CD4-positive, alpha-beta T cell treated with Interleukin-17A for 4 hours (primary cell): ENCODE measurements around the gene CACNA1C.

Source experiments
- DNase-seq: peaks from one replicate; pipeline ENCODE4 v3.0.0-alpha.2; 2020; ENCODE audit warnings: mixed read lengths

The CACNA1C gene

DNA sequence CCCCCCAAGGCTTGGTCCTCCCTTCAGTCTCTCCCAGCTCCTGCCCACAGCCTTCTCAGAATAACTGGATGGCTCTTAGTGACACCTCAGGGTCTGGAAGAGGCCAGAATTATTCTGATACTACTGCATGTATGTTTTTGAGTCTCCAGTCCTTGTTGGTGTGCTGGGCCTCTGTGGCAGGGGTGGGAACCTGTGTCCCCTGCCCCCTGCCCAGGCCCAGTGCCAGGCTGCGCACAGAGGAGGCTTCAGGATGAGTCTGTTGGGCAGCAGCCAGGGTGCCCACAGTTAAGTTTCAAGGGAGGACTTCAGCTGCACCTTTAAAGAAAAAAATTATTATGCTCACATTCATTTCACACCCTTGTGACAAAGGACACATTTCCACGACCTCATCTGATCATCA is 348.3 kb downstream of the CACNA1C start:
- DNase-seq = no peak

DNA sequence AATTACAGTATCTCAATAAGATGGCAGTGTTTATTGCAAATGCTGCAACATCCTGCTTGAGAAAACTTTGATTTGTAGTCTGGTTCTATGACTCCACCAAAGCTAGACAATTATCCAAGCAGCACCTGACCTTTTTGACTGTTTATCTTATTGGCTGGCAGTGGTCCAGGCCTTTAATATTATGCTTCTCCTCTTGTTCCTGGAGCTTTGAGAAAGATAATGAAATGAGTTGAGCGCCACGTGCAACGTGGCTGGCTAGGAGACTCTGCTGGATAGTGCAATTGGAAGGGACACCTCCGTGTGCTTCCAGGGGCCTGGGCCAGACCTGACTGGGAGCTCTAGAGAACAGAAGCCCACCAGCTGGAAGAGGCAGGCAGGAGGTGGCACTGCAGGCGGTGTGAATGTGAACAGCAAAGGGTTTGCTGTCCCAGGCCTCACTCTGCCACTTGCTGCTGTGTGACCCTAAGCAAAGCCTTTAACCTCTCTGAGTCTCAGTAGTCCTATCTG is 349.3 kb downstream of the CACNA1C start:
- no peak for DNase-seq

DNA sequence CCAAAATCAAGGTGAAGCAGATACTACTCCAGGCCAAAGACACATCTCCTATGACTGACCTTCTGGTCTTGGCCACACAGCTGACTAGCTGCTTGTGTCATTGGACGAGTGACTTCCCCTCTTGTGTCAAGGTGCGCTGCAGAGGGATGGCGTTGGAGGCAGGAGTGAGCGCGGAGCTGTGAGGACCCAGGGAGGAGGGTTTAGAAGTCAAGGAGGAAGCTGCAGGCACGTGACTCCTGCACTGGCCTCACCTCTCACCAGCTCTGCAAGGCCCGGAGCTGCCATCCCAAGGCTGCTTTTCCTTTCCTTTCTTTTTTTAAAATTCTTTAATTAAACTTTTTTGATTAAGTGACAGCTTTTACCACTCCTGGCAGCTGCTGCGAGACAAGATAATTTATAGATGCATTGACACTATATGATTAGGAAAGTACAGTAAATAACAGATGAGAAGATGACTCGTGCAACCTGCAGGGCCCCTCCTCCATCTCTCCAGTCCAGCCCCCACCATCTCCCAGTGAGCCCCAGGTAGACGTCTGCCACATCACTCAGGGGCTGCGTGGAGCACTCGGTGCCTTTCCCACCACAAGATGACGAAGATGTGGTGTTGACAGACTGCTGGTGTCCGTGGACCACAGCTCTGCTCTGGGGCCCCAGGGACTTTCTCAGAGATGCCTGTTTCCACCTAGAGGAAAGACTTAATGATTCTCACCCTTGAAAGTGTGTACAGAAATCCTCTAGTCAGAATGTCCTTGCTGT is 350.6 kb downstream of the CACNA1C start:
- DNase-seq = no peak

DNA sequence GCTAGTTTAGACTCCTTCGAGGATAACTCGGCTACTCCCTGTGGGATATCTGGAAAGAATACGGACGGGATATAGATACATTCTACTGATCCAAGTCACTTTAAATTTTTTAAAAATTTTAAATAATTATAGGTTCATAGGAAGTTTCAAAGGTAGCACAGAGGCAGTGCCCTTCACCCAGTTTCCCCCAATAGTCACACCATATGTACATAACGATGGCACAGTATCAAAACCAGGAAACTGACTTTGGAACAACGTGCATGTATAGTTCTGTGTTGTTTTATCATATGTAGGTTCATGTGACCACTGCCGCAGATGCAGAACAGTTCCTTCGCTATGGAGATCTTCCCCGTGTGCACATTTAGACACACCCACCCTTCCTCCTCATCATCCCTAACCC is 352.3 kb downstream of the CACNA1C start:
- DNase-seq = no peak

DNA sequence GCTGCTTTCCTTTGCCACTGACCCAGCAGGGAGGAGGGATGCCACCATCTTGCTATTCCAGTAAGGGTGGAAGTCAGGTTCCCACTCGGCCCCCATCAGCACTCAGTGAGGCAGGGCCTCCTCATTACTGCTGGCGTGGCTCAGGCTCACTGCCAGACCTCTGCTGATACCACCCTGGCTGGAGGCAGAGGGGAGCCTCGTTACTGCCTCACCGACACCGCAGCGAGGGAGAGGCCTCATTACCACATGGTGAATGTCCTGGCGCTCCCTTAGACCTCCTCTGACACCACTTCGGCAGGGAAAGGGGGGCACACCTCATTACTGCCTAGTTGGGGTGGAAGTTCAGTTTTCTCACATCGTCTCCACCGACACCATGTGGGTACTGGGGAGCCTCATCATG is 354.1 kb downstream of the CACNA1C start:
- DNase-seq = no peak

DNA sequence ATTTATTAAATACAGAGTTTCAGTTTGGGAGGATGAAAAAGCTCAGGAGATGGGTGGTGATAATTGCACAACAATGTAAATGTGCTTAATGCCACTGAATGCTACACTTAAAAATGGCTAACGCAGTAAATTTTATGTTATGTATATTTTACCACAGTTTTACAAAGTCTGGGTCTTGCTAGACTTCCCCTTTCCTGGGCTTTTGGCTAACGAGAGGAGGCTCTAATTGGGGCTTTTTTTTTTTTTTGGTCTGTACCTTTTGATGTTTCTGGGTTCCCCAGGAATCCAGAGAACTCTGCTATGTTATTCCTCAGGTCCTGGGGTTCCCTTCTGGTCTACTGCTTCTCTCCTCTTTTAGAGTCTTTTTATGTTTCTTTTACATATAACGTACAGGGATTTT is 355.5 kb downstream of the CACNA1C start:
- no peak for DNase-seq

DNA sequence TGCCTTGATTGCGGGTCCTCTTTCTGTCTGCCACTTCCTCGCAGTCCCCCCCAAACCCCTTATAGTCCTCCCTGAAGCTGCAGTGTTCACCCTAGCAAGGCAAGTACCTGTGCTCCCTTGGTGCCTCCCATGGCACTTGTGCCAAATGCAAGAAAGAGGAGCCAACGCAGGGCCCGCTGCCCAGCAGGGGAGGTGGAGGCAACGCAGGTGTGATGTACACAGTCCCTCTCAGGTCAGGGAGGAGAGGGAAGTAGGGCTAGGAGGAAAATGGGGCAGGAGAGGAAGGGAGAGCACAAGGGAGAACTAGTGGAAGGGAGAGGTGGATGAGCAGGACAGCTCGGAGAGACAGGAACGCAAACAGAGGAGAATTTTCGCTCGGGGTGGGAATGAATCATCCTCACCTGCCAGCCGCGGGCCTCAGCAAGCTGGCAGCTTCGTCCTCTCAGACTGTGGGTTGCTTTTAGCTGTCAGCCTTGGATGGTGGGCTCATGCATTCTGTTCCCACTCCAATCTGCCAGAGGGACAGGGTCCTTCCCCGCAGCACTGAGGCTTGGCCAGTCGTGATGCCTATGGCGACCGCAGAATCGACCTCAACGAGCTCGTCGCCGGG is 357.0 kb downstream of the CACNA1C start:
- no peak for DNase-seq

DNA sequence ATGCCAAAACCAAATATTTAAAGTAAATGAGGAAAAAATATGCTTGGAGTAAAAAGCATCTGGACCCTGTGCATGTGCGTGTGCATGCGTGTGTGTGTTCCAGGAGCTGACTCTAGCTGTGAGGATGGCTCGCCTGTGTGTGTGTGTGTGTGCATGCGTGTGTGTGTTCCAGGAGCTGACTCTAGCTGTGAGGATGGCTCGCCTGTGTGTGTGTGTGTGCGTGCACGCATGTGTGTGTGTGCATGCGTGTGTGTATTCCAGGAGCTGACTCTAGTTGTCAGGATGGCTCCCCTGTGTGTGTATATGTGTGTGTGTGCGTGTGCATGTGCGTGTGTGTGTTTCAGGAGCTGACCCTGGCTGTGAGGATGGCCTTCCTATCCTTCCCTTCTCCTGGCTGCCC is 357.7 kb downstream of the CACNA1C start:
- no peak for DNase-seq

DNA sequence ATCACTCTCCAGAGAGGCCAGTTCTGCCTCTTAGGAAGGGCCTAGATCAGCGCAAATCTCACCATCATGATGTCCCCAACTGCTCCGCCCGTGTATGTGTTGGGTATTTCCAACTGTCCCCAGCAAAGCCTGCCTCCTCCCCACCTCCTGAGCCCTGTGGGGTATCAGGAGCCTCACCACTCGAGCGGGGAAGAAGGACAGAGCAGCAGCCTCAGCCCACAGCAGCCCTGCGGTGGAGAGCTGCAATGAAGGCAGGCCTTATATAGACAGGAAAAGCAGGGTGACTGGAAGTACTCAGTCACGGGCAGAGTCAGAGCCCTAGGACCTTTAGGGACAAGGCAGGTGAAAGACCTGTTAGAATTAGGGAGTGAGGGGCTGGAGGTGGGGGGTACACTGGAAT is 358.2 kb downstream of the CACNA1C start:
- DNase-seq = no peak

DNA sequence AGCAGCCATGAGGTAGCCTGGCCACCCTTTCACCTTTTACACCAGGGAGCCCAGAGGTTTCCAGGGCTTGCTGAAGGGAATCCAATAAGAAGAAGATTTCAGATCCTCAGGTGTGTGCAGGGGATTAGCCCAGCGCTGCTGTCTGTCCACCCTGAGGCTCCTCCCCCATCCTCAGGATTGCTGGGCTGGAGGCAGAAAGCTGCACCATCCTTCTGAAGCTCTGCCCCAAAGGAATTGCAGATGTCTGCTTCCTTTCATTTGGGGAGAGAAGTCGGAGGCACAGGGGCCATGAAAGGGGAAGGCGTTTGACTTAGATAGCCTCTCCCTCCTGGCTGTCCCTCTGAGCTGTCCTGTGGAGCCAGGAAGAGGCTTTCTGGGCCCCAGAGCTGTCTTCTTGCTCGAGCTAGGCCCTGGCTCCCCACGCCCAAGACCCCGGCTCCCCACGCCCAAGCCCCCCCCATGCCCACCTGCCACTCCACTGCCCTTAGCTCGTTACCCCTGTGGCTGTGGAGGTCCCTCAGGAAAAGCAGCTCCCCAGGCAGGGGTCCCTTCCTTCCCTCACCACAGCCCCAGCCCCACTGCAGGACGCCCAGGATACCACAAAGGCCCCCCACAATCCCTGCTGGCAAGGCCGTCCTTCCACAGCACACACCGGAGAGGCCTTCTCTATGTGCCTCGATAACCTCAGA is 359.0 kb downstream of the CACNA1C start:
- no peak for DNase-seq

DNA sequence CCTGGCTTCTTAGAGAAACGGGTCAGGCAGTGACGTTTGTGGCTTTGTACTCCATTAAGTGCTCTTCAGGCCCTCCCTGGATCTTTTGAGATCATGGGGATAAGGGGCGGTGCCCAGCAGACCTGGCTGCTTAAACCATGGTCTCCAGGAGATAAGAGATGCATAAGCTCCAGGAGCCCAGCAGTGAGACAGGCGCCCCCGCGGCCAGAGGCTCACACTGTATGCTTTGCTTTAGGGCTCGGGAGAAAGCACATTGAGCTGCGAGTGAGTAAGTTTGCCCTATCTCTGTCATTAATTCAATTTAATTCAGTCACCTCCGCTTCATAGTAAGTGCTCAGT is 359.5 kb downstream of the CACNA1C start:
- no peak for DNase-seq

DNA sequence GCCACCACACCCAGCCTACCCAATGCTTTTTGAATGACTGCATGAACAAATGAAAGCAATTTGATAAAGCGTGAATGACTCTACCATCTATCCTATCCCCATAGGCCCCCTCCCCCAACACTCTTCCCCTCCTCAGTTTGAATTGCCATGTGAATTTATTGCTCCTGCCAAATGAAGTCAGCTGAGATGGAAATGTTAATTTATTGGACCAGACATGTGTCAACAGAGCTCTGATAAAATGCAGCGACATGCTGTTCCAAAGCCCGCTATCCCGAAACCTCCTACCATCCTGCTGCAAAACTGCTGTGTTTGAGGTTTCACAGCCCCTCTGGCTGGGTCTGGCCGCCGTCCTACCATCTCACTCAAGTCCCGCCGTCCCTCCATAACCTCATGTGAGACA is 360.5 kb downstream of the CACNA1C start:
- no peak for DNase-seq

DNA sequence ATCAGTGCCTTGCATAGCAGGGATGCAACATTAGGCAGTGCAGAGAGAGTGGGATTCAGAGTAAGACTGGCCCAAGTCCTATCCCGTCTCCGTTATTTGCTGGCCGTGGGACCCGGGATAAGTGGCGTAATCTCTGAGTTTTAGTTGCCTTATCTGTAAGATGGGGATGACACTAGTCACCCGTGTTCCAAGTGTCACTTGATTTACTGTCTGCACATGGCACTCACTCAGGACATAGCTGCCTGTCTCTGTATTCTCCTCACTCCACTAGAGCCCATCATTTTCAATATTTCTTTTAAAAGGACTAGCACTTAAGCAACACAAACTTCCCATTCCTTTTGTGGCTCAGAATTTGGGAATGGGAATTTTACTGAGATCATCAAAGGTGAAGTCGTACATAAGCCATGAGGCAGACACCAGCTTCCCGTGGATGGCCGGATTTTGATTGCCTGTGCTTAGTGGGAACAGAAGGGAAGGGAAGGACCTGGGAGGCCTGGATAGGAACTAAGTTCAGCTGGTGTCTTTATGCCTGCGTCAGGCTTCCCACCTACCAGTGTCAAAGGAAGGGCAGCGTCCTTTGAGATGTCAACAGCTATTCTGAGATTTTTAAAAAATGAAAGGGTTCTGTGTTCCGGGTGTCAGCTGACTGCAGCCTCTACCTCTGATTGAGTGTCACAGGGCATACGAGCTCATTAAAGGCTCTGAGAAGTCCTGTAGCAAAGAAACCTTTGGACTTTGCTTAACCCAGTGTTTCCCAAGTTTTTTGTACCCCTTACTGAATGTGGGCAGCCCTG is 361.4 kb downstream of the CACNA1C start:
- DNase-seq = no peak

DNA sequence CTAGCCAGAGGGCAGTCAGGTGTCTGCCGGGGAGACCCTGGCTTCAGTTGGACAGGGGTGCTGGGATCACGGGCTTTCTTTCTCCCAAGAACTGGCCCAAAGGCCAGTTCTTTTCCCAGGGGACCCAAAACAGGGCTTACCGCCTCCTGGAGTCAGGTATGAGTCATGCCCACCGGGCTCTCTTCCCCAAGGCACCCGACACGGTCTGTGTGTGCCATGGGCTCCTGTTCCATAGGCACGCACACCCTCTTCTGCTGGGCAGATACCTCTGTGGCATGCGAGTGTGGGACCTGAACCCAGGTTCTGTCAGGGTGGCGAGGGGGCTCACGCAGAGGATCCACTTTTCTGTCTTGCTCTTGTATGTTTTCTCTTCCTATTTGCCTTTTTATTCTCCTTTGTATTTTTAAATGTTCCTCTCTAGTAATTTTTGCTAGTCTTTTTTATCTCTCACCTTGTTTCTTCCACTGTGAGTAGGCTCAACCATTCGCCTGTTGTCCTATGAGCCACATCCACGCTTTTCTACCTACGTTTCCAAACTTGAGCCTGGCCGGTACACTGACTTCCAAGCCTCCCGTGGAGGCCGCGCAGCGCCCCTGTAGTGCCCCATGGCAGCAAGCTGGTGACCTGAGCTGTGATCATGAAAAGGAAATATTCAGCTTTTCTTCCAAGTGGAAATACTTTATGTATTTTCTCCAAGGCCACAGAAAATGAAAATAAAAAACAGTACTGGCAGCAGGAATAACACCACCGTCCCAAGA is 362.2 kb downstream of the CACNA1C start:
- no peak for DNase-seq

DNA sequence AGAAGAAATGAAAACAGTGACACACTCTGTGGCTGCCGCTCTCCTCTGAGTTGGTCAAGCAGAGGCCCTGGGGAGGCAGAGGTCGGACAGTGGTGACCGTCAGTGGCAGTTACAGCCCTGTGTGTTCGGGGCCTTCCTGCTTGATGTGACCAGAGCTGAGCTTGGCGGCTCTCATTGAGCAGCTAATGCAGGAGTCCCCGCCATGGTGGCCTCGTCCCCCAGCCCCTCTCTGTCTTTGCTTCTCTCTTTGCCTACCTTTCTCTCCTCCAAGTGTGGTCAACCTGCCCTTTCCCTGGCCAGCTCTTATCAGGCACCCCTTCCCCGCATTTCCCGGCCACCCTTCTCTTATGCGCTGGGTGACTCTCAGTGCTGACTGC is 362.8 kb downstream of the CACNA1C start:
- DNase-seq = no peak

DNA sequence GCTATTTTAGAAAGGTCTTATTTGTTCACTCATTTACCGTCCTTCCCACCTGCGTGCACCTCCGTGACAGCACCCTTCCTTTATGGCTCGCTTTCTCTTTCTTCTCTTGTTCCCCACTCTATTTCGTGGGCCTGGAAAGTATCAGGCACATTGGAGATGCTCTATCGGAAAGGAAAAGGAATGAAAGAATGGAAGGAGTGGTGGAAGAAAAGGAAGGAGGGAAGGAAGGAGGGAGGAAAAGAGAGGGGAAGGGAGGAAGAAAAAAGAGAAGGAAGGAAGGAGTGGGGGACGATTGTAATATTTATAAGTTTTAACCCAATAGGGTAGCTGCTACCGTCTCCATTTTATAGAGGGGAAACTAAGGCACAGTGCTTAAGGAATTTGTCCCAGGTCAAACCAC is 363.4 kb downstream of the CACNA1C start:
- no peak for DNase-seq

DNA sequence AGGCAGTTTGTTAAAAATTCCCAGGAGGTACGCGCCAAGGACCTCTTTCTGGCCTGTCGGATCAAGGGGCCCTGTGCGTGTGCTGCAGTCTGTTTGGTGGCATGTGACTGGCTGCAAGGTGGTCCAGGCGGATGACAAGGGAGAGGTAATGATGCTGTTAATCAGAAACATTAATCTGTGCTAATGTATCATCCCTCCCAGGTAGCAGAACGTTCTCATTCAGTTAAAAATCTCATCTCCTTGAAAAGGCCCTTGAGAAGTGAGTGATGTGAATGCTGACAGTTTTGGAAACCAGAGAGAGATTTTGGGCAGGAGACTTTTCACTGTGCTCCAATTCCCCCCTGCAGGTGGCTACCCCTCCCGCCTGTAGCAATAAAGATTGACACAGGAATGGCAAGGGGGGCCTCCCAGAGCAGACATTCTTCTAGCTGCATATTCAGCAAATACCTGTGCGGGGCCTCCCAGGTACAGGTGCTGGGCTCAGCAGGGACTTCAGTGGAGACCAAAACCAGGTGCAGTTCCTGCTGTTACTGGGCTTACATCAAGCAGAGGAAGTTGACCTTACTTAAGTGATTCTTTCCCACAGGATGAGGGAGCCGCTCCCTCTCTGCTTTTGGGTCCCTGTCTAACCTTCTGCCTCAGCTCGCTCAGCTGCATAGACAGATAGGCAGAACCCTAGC is 364.8 kb downstream of the CACNA1C start:
- DNase-seq = no peak

DNA sequence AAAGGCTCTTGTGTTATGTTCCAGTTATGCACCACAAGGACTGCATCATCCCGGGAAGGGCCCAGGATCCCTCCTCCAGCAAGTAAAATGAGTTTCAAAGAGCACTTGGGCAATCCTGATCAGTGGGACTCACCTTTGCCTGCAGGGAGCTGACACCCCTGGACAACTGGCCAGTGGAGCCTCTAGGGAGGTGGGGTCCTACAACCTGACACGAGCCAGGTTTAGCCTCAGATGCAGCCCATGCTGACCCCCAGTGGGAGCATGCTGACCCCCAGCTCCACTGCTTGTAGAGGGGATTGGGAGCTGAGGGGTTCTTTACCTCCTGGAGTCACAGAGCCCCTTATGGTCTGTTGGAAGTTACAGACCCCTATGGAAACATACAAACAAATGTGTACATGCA is 365.8 kb downstream of the CACNA1C start:
- no peak for DNase-seq

DNA sequence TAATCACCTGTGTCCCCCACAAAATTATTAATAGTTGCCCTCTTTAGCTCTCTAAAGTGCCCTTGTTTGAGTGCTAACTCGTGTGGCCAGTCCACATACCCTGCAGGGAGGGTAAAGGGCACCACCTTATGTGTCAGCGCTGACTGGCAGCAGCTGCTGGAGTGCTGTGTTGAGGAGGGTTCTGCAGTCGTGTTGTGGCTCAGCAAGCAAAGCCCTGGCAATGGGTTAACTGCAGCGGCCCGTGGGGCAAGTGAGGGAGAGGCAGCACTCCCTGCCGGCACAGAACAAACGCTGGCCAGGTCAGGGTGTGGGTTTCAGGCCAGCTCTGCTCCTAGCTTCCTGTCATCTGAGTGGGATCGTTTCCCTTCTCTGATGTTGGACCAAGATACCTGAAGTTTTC is 369.8 kb downstream of the CACNA1C start:
- DNase-seq = no peak

DNA sequence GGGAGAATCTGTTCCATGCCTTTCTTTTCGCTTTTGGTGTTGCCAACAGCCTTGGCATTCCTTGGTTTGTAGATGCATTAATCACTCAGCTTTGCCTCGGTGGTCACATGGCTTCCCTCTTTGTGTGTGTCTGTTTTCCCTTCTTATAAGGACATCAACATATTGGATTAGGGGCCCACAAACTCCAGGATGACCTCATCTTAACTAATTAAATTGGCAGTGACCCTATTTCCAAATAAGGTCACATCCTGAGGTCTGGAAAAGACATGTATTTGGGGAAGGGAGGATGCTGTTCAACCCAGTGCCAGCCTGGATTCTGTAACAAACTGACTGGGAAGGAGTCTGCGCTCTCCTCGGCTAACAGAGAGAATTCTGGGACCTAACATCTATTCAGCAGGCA is 376.2 kb downstream of the CACNA1C start:
- DNase-seq = no peak

DNA sequence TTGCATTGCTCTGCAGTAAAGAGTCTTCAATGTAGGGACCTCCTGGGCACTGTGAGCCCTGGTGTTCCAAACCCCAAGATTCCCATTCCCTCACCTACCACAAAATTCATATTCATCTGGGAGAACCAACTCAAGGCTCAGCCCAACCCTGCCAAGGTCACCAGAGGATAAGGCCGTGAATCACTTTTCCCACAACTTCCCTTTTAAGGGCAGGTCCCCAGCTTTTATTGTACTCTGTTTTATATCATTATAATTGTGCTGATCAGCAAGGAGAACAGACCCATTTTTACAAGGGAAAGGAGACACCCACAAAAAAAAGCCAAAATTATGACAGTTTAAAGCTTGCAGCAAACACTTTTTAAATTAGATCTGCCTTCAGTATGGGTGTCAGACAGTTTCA is 379.0 kb downstream of the CACNA1C start:
- no peak for DNase-seq

DNA sequence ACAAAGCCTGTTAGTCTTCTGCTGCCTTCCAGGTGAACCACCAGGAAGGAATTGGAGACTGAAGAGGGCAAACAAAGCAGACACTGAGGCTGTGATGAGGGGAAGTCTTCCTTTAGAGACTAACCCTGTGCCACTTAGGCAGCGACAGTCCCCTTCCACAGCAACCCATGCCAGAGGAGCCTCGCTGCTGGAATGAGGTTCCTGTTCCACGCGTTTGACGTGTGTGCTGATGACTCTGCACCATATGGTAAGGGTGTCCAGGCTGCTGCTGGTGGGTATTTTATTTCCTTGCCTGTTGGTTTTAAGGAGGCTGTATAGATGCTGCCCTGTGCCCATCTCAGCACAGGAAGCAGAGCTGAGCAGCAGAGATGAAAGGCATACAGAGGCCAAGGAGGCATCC is 380.1 kb downstream of the CACNA1C start:
- no peak for DNase-seq
